Naive thymus-derived CD4-positive, alpha-beta T cell (primary cell): Measurements from ENCODE around the gene SEC22A. TPM values are rescaled to one million over a fixed set of nuclear protein-coding genes. Genes with fewer than 3 reads are reported as not detected.

Source experiments
- ATAC-seq: fragments of 150-1000 bp; cut with Tn5 transposase; 2 replicates; pipeline ENCODE4 v1.10.0; 2021; ENCODE audit warnings: mild to moderate bottlenecking, moderate library complexity
- CTCF ChIA-PET: fragments of 350-600 bp; sonication (Branson Sonifier 250); formaldehyde crosslinking; loops from one replicate; lab custom pipeline; 2021; ENCODE audit warnings: antibody characterized with exemption; lab: Charles Lee
- POLR2A ChIA-PET: fragments of 350-600 bp; sonication (Branson Sonifier 250); formaldehyde crosslinking; loops from one replicate; lab custom pipeline; 2021; ENCODE audit warnings: antibody characterized with exemption, inconsistent platforms; lab: Charles Lee
- DNase-seq, 9 donors: peaks; one replicate each; pipeline versions ENCODE4 v3.0.0 to v3.0.0-alpha.2; 2020 to 2022; ENCODE audit warnings: mixed read lengths in 1 of 9
- H3K27ac ChIP-seq: one replicate; pipeline ENCODE4 v1.7.0; 2013; ENCODE audit warnings: mild to moderate bottlenecking, low read depth, low read length, moderate library complexity
- H3K27me3 ChIP-seq, 2 donors: one replicate each; pipeline ENCODE4 v1.7.0; 2013; ENCODE audit warnings: low read length in 2 of 2, mild to moderate bottlenecking in 2 of 2, moderate library complexity in 2 of 2; ENCODE audit not compliant: control insufficient read depth in 2 of 2, insufficient read depth in 2 of 2
- H3K36me3 ChIP-seq, 3 experiments: 1 replicate in 2 of 3; 2 replicates in 1 of 3; pipeline ENCODE4 v1.7.0; 2013; ENCODE audit warnings: low read length in 3 of 3, mild to moderate bottlenecking in 3 of 3, moderate library complexity in 1 of 3; ENCODE audit not compliant: insufficient read depth in 3 of 3, control insufficient read depth in 2 of 3
- H3K4me1 ChIP-seq, 2 donors: one replicate each; pipeline ENCODE4 v1.7.0; 2013; ENCODE audit warnings: low read length in 2 of 2, mild to moderate bottlenecking in 2 of 2, moderate library complexity in 1 of 2; ENCODE audit not compliant: control insufficient read depth in 2 of 2, insufficient read depth in 2 of 2
- H3K4me3 ChIP-seq: 2 replicates; pipeline ENCODE4 v1.7.0; 2013; ENCODE audit warnings: mild to moderate bottlenecking, low read length
- H3K9me3 ChIP-seq, 3 experiments: 1 replicate in 2 of 3; 2 replicates in 1 of 3; pipeline ENCODE4 v1.7.0; 2013; ENCODE audit warnings: low read length in 3 of 3; ENCODE audit not compliant: control insufficient read depth in 2 of 3
- H3K27ac Mint-ChIP-seq, 9 donors: one replicate each; pipeline ENCODE4 v1.8.0; 2020 to 2022; ENCODE audit warnings: mixed read lengths in 9 of 9, mild to moderate bottlenecking in 8 of 9, moderate library complexity in 5 of 9, inconsistent platforms in 2 of 9
- H3K27me3 Mint-ChIP-seq, 5 donors: one replicate each; pipeline ENCODE4 v1.8.0; 2021 to 2022; ENCODE audit warnings: mixed read lengths in 5 of 5, mild to moderate bottlenecking in 1 of 5
- H3K36me3 Mint-ChIP-seq, 5 donors: one replicate each; pipeline ENCODE4 v1.8.0; 2020 to 2022; ENCODE audit warnings: mixed read lengths in 5 of 5, mild to moderate bottlenecking in 3 of 5, inconsistent platforms in 1 of 5
- H3K4me1 Mint-ChIP-seq, 7 donors: one replicate each; pipeline ENCODE4 v1.8.0; 2020 to 2022; ENCODE audit warnings: mixed read lengths in 7 of 7, mild to moderate bottlenecking in 3 of 7, inconsistent platforms in 1 of 7
- H3K4me3 Mint-ChIP-seq, 10 donors: one replicate each; pipeline ENCODE4 v1.8.0; 2020 to 2022; ENCODE audit warnings: mild to moderate bottlenecking in 10 of 10, mixed read lengths in 10 of 10, moderate library complexity in 6 of 10, inconsistent platforms in 2 of 10
- H3K9me3 Mint-ChIP-seq, 11 donors: one replicate each; pipeline ENCODE4 v1.8.0; 2020 to 2022; ENCODE audit warnings: mixed read lengths in 11 of 11, mild to moderate bottlenecking in 4 of 11, inconsistent platforms in 1 of 11, moderate library complexity in 1 of 11
- intact Hi-C, 2 donors: fragments of 100-400 bp; cut with micrococcal nuclease; formaldehyde crosslinking; loops; one replicate each; pipeline ENCODE4 v1.15.1; 2023
- polyA plus RNA-seq, 2 donors: library from polyadenylated mRNA; unstranded; fragments of 300-500 nt; fragmentation: Illumina TruSeq; gene quantifications; one replicate each; pipeline ENCODE4 v1.2.3, GENCODE V29; 2021
- total RNA-seq, 6 experiments: library from RNA in 5 of 6; stranded (reverse) in 5 of 6; gene quantifications; 1 replicate in 5 of 6; 2 replicates in 1 of 6; pipeline ENCODE4 v1.2.3 and lab custom pipeline; 2021 to 2026

Gene SEC22A
- total and polyA plus RNA-seq, 7 experiments from 2014 or later, result 14.0 to 20.1 (median 16.1) TPM

DNA sequence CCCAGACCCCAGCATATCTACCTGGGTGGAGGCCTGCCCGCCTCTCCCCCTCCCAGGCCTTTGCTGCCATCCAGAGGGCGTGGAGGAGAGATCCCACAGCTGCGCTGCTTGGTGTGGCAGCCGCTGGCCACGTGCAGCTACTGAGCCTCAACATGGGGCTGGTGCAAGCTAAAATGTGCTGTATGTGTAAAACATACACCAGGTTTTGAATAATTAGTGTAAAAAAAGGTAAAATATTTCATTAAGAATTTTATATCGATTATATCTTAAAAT, 95.8 kb downstream of the SEC22A start:
- Histone ChIP-seq H3K4me1 (no peaks in the 10 kb centered on the region), H3K9me3 (no peaks in the 10 kb centered on the region), H3K27me3 (no peaks in the 10 kb centered on the region), H3K36me3 (no peaks in the 10 kb centered on the region), H3K4me3 (no peak overlapping the region), H3K27ac (no peak overlapping the region)
- DNase-seq, result no peak
- ChIA-PET POLR2A (no interaction called here), CTCF (no interaction called here)
- intact Hi-C loops, result no loop called here
- Mint-ChIP-seq H3K9me3 (peaks cover 0 to 1% (median 0%) of the 10 kb centered on the region in 11 donors), H3K27me3 (peaks cover 0 to 31% (median 0%) of the 10 kb centered on the region in 5 donors), H3K36me3 (no peaks in the 10 kb centered on the region), H3K4me3 (no peak overlapping the region), H3K4me1 (peaks cover 0 to 3% (median 0%) of the 10 kb centered on the region in 7 donors), H3K27ac (no peak overlapping the region)
- no peak for ATAC-seq

DNA sequence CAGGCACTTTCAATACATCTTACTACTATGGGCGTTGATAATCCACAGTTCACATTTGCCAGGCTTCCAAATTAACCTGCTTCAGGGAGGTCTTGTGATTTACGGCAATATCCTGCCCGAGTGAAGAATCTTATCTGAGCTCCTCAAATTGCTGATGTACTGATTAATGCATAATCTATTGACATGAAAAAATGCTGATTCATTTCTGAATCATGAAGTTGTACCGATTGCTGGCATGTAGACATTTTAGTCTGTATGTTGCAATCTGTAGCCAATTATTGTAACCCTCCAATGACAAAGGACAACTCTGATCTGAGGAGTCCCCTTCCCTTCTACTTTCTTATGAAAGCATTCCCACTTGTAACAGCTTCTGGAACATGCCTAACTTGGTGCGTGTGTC, 97.2 kb downstream of the SEC22A start:
- POLR2A ChIA-PET, result no interaction called here
- CTCF ChIA-PET, result no interaction called here
- ATAC-seq (no peak), DNase-seq (no peak)
- H3K36me3 ChIP-seq, result no peaks in the 10 kb centered on the region
- no peaks in the 10 kb centered on the region for H3K4me1 ChIP-seq
- H3K27ac Mint-ChIP-seq, result no peak overlapping the region
- no peak overlapping the region for H3K27ac ChIP-seq
- no peaks in the 10 kb centered on the region for H3K27me3 ChIP-seq
- H3K4me3 ChIP-seq, result no peak overlapping the region
- no peak overlapping the region for H3K4me3 Mint-ChIP-seq
- peaks cover 0 to under 1% (median 0%) of the 10 kb centered on the region in 11 donors for H3K9me3 Mint-ChIP-seq
- H3K36me3 Mint-ChIP-seq, result peaks cover 0 to 3% (median 0%) of the 10 kb centered on the region in 5 donors
- peaks cover 0 to 31% (median 4%) of the 10 kb centered on the region in 5 donors for H3K27me3 Mint-ChIP-seq
- H3K9me3 ChIP-seq, result no peaks in the 10 kb centered on the region
- peaks cover 0 to 3% (median 0%) of the 10 kb centered on the region in 7 donors for H3K4me1 Mint-ChIP-seq
- intact Hi-C loops, result no loop called here

DNA sequence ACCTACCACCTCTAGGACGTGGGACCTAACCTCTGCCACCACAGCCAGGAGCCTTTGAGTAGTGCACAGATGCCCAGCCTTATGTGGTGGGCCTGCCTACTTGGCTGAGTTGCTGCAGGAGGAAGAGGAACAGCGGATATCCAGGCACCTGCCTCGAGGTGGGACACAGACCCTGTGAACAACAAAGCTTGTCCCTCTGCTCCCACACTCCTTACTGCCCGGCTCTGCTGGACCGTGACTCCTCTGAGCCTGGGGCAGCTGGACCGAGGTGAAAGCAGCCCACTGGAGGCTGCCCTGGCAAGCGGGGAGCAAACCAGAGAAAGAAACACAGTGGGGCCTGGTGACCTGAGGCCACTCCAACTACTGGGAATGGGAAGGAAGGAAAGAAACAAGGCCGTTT, 97.8 kb downstream of the SEC22A start:
- H3K36me3 Mint-ChIP-seq, result peaks cover 0 to 3% (median 0%) of the 10 kb centered on the region in 5 donors
- Histone ChIP-seq H3K4me3 (no peak overlapping the region), H3K36me3 (no peaks in the 10 kb centered on the region), H3K9me3 (no peaks in the 10 kb centered on the region), H3K27me3 (no peaks in the 10 kb centered on the region), H3K27ac (no peak overlapping the region), H3K4me1 (no peaks in the 10 kb centered on the region)
- peaks cover 0 to 24% (median 7%) of the 10 kb centered on the region in 5 donors for H3K27me3 Mint-ChIP-seq
- intact Hi-C loops, result no loop called here
- ChIA-PET CTCF (no interaction called here), POLR2A (no interaction called here)
- no peaks in the 10 kb centered on the region for H3K9me3 Mint-ChIP-seq
- H3K4me3 Mint-ChIP-seq, result no peak overlapping the region
- ATAC-seq, result no peak
- peaks cover 0 to 3% (median 0%) of the 10 kb centered on the region in 7 donors for H3K4me1 Mint-ChIP-seq
- no peak overlapping the region for H3K27ac Mint-ChIP-seq
- DNase-seq, result no peak

DNA sequence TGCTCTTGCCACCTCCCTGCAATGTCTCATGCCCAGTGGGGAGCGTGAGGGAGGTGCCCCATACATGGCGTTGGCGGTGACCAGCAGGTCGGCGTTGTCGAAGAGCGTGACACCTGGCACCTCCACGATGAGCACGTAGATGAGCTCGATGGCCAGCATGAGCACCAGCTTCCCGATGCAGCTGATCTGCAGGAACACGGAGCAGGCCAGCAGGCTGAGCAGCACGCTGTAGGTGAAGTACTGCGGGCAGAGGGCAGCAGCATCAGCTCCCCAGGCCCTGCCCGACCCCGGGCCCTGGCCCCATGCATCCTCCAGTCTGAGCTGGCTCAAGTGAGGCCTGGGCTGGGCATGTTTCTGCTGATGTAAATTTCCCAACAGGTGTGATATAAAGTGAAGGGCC, 98.3 kb downstream of the SEC22A start:
- CTCF ChIA-PET, result no interaction called here
- no peaks in the 10 kb centered on the region for H3K36me3 ChIP-seq
- Mint-ChIP-seq H3K9me3 (no peaks in the 10 kb centered on the region), H3K27ac (no peak overlapping the region), H3K36me3 (peaks cover 0 to 3% (median 0%) of the 10 kb centered on the region in 5 donors), H3K4me3 (no peak overlapping the region), H3K27me3 (peaks cover 0 to 20% (median 7%) of the 10 kb centered on the region in 5 donors), H3K4me1 (peaks cover 0 to 3% (median 0%) of the 10 kb centered on the region in 7 donors)
- DNase-seq (no peak), ATAC-seq (no peak)
- H3K4me3 ChIP-seq, result no peak overlapping the region
- POLR2A ChIA-PET, result no interaction called here
- H3K9me3 ChIP-seq, result no peaks in the 10 kb centered on the region
- no peak overlapping the region for H3K27ac ChIP-seq
- intact Hi-C loops, result no loop called here
- no peaks in the 10 kb centered on the region for H3K4me1 ChIP-seq
- no peaks in the 10 kb centered on the region for H3K27me3 ChIP-seq

DNA sequence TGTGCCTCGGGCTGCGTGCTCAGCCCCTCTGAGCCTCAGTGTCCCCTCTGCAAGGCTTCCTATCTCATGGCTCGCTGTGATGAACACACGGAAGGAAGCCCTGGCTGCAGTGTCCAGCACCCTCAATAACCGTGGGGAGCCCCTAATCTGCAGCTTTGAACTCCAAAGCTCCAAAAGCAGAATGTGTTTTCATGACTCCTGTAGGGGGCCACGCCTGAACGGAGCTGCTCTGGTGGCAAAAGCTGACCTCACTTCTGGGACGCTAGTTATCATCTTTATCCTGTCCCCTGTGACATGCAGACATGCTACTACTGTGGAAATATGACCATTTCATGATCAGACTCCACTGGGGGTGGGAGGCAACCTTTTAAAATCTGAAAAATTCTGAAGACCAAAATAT, 98.8 kb downstream of the SEC22A start:
- POLR2A ChIA-PET, result no interaction called here
- intact Hi-C loops, result no loop called here
- H3K4me3 ChIP-seq, result no peak overlapping the region
- no peaks in the 10 kb centered on the region for H3K36me3 ChIP-seq
- CTCF ChIA-PET, result no interaction called here
- H3K4me1 Mint-ChIP-seq, result peaks cover 0 to 3% (median 0%) of the 10 kb centered on the region in 7 donors
- no peaks in the 10 kb centered on the region for H3K27me3 ChIP-seq
- no peaks in the 10 kb centered on the region for H3K9me3 ChIP-seq
- no peak overlapping the region for H3K4me3 Mint-ChIP-seq
- peaks cover 0 to 3% (median 0%) of the 10 kb centered on the region in 5 donors for H3K36me3 Mint-ChIP-seq
- ATAC-seq, result no peak
- H3K27ac Mint-ChIP-seq, result no peak overlapping the region
- H3K27ac ChIP-seq, result no peak overlapping the region
- no peak for DNase-seq
- H3K9me3 Mint-ChIP-seq, result no peaks in the 10 kb centered on the region
- no peaks in the 10 kb centered on the region for H3K4me1 ChIP-seq
- H3K27me3 Mint-ChIP-seq, result peaks cover 0 to 17% (median 7%) of the 10 kb centered on the region in 5 donors

DNA sequence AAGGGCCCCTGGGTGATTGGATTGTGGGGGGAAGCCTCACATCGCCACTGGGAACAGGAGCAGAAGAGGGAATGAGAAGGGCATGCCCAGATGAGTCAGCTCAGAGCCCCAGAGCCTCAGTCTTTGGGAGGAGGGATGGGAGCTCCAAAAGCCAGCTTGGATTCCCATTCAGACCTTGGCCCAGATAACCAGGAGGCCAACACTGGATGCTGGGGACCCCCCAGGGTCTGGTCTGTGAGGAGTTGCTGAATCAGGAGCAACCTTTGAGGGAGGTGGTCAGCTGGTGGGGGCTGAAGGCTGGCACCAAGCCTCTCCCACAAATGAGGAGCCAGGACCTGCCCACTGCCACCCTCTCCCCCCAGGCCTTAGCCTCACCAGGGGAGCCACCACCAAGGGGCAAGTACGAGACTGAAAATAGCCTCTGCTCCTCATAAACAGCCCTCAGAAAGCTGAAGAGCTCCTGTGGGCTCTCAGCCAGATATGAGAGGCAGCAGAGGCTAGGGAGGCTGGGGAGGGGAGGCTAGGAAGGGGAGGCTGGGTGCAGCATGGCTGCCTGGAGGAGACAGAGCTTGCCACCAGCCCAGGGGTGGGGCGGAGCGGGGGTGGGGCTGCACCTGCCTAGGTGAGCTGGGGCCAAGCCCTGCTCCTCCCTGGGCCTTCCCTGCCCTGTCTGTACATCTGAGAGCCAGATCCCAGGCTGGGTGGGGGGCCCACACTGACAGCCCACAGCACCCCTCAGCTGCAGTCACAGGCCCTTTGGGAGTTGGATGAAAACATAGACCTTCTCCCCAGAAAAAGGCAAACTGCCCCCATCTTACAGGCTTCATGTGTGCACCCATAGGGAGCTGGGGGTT, 99.8 kb downstream of the SEC22A start:
- ATAC-seq (no peak), DNase-seq (no peak)
- Mint-ChIP-seq H3K27me3 (peaks cover 0 to 20% (median 7%) of the 10 kb centered on the region in 5 donors), H3K9me3 (no peaks in the 10 kb centered on the region), H3K36me3 (peaks cover 0 to 3% (median 0%) of the 10 kb centered on the region in 5 donors), H3K4me1 (no peaks in the 10 kb centered on the region), H3K4me3 (no peak overlapping the region), H3K27ac (no peak overlapping the region)
- Histone ChIP-seq H3K9me3 (no peaks in the 10 kb centered on the region), H3K36me3 (no peaks in the 10 kb centered on the region), H3K27ac (no peak overlapping the region), H3K4me1 (no peaks in the 10 kb centered on the region), H3K27me3 (no peaks in the 10 kb centered on the region), H3K4me3 (no peak overlapping the region)
- intact Hi-C loops, result no loop called here
- POLR2A ChIA-PET, result no interaction called here
- CTCF ChIA-PET, result no interaction called here

DNA sequence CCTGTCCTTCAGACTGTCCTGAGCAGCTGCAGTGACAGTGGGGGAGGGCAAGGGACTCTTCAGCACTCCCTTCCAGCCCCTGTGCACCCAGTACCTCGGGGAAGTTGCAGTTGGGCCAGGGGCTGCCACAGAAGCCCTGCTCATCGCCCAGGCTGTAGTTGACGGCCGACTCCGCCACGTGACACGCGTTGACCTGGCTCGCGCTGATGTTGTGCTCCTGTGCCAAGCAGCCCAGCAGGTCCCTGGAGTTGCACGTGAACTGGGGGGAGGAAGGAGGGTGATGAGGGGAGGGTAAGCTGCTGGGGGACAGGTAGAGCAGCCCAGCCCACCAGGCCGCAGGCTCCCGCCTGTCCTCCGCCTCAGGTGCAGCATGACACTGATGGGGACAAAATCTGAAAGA, 101.2 kb downstream of the SEC22A start:
- Histone ChIP-seq H3K27ac (no peak overlapping the region), H3K4me1 (no peaks in the 10 kb centered on the region), H3K9me3 (no peaks in the 10 kb centered on the region), H3K27me3 (peaks cover 0 to 3% of the 10 kb centered on the region in 2 donors), H3K4me3 (no peak overlapping the region), H3K36me3 (no peaks in the 10 kb centered on the region)
- H3K36me3 Mint-ChIP-seq, result peaks cover 0 to 3% (median 0%) of the 10 kb centered on the region in 5 donors
- DNase-seq (no peak), ATAC-seq (no peak)
- no peaks in the 10 kb centered on the region for H3K9me3 Mint-ChIP-seq
- H3K27ac Mint-ChIP-seq, result no peak overlapping the region
- POLR2A ChIA-PET, result no interaction called here
- CTCF ChIA-PET, result no interaction called here
- no peak overlapping the region for H3K4me3 Mint-ChIP-seq
- H3K4me1 Mint-ChIP-seq, result no peaks in the 10 kb centered on the region
- peaks cover 0 to 21% (median 7%) of the 10 kb centered on the region in 5 donors for H3K27me3 Mint-ChIP-seq
- intact Hi-C loops, result no loop called here
